ENCODE results near the gene FOXO6. TPM values are rescaled to one million over a fixed set of nuclear protein-coding genes. Genes with fewer than 3 reads are reported as not detected.
A peak's percentile ranks its signal among the peaks of the same experiment; 100 is the strongest.

Gene FOXO6
- total and polyA plus RNA-seq, 2 of the 13 experiments (the other 11 are each of a cell fraction or from before 2014, with no cell fraction given), result 0.13 TPM; not detected in 1

- TF ChIP-seq KLF9 (CRISPR knock-in tag; IDR thresholded peaks at IDR 0.05; ENCODE audit: low read depth) (no peak), HDAC2 (CRISPR knock-in tag; IDR thresholded peaks at IDR 0.05) (no peak), RBFOX2 (IDR thresholded peaks at IDR 0.05; ENCODE audit: low read depth, low read length) (no peak), ZNF772 (CRISPR knock-in tag; IDR thresholded peaks at IDR 0.05) (no peak)
Observed at GRCh38 chr1:41381692-41382479, 20.7 kb downstream of the FOXO6 start (continued).

GRCh38 chr1:41382480-41383090 is 21.4 kb downstream of the FOXO6 start:
- ChIA-PET POLR2A (no interaction called here), CTCF (ENCODE audit: low intra/inter-chr PET ratio, low total read pairs) (no interaction called here)
- no peak overlapping the region for H3K27ac ChIP-seq (ENCODE audit: extremely low read length, insufficient read depth, low read length)
- DNase-seq (ENCODE audit: low spot score) (no peak), ATAC-seq (no peak), FAIRE-seq (no peak)
- in situ Hi-C loops (cut with HindIII; ENCODE audit: extremely low pct_ligation_motif_present, low pct_unique_long_range_greater_than_20kb) (no loop called here), intact Hi-C loops (cut with micrococcal nuclease; ENCODE audit: unreplicated experiment) (no loop called here)
- no peaks in the 10 kb centered on the region for H3K79me2 ChIP-seq (ENCODE audit: insufficient read depth, low read length)
- H4K20me1 ChIP-seq (ENCODE audit: insufficient read depth, low read length), result no peaks in the 10 kb centered on the region
- H3K9ac ChIP-seq (ENCODE audit: insufficient read depth, low read depth, low read length), result no peak overlapping the region
- H3K4me1 ChIP-seq (ENCODE audit: insufficient read depth, low read length), result no peaks in the 10 kb centered on the region
- H3K4me2 ChIP-seq (ENCODE audit: low read depth, low read length), result peak overlapping the region; percentile 47; the same call in 1 of the 2 replicates
- no peak overlapping the region for H2AFZ ChIP-seq (ENCODE audit: low read length)
- TF ChIP-seq SMAD9 (CRISPR knock-in tag; IDR thresholded peaks at IDR 0.05) (no peak), ZNF777 (CRISPR knock-in tag; IDR thresholded peaks at IDR 0.05) (peak; percentile 66; the same call in 1 of the 2 replicates), MTF2 (CRISPR knock-in tag; IDR thresholded peaks at IDR 0.05; ENCODE audit: borderline replicate concordance) (peak; percentile 33; the same call in 1 of the 2 replicates), SRSF1 (optimal IDR thresholded peaks at IDR 0.05; ENCODE audit: low read depth, low read length) (no peak)
- no peaks in the 10 kb centered on the region for H3K36me3 ChIP-seq (replicated peaks in 1 of 2; ENCODE audit: control insufficient read depth in 1 of 2, insufficient read depth in 2 of 2, low read length in 2 of 2)
- H3K9me3 ChIP-seq (ENCODE audit: low read length), result no peaks in the 10 kb centered on the region
- peaks cover 5 to 39% of the 10 kb centered on the region in 2 experiments; a peak in 4 of 5 replicates for H3K27me3 ChIP-seq (ENCODE audit: control insufficient read depth in 1 of 2, insufficient read depth in 2 of 2, low read length in 2 of 2)
- no TSS peak for BruUV-seq (replicated peaks)
- WGBS (ENCODE audit: low lambda C conversion rate), result 0% methylated on average over 6 of the region's 48 CpGs
- peak overlapping the region in 1 of 3 experiments; percentile 43; a peak in 1 of 6 replicates for H3K4me3 ChIP-seq (replicated peaks in 1 of 3; ENCODE audit: insufficient read depth in 1 of 3, low read depth in 2 of 3, low read length in 3 of 3)

Measured in HepG2 (cell line).